Measurements from ENCODE around the gene ARHGAP26. TPM values are rescaled to one million over a fixed set of nuclear protein-coding genes. Genes with fewer than 3 reads are reported as not detected.

ARHGAP26 gene
- total RNA-seq, 4 donors from 2014 or later, result 61.0 to 76.7 (median 61.2) TPM

DNA sequence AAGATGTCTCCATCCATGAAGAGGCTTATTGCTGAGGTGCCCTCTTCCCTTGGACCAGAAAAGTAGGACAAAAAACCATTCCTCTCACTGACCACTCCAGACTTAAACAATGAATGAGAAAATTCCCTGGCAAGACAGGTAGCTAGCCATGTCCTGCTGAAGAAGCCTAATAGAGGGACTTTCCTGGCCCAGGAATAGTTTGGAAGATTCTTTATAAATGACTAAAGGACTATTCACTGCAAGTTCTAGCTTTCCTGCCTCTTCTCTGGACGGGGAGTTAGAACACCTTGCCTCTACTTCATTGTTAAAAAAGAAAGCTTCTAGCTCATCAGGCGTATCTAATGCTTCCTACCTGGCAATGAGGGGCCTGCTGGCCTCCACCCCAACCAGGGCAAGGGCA lies 479.7 kb downstream of the ARHGAP26 start:
- intact Hi-C loops (cut with DNase I; ENCODE audit: low total_unique reads) (no loop called here), in situ Hi-C loops (cut with MboI; ENCODE audit: low pct_ligation_motif_present in 1 of 4, low pct_unique_long_range_greater_than_20kb in 1 of 4, low sequenced_read_pairs in 3 of 4) (no loop called here)
- H3K36me3 ChIP-seq, result no peaks in the 10 kb centered on the region

DNA sequence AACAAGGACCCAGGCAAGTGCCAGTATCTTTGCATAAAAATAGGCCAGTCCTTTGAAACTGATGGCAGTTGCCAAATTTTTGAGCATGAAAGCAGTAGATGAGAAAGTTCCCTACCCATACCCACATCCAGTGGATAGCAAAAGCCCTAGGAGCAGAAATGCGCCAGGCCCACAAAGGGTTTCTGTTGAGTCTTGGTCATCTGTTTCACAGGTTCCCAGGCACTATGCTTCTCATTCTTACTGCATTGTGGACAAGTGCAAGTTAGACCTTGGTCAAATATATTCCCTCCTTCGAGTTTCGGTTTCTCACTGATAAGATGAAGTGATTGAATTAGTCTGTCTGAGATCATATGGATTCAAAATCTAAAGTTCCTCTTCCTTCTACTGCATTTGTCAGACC lies 481.0 kb downstream of the ARHGAP26 start:
- 86 to 91% methylated on average over 3 of the region's 3 CpGs for WGBS, 2 donors (ENCODE audit: low coverage in 1 of 2)
- no peak for TF ChIP-seq POLR2AphosphoS5 (IDR thresholded peaks at IDR 0.05)
- TF ChIP-seq POLR2A (IDR thresholded peaks at IDR 0.05), result no peak
- no peak for TF ChIP-seq EP300 (IDR thresholded peaks at IDR 0.05; ENCODE audit: low read depth)
- no peak overlapping the region for H3K27ac ChIP-seq
- no peaks in the 10 kb centered on the region for H3K27me3 ChIP-seq
- no peaks in the 10 kb centered on the region for H3K36me3 ChIP-seq
- H3K4me3 ChIP-seq, result no peak overlapping the region
- peaks cover 0 to 4% (median 0%) of the 10 kb centered on the region in 4 donors for H3K4me1 ChIP-seq
- intact Hi-C loops (cut with DNase I; ENCODE audit: low total_unique reads), result no loop called here
- H3K9me3 ChIP-seq, result no peaks in the 10 kb centered on the region
- in situ Hi-C loops (cut with MboI; ENCODE audit: low pct_ligation_motif_present in 1 of 4, low pct_unique_long_range_greater_than_20kb in 1 of 4, low sequenced_read_pairs in 3 of 4), result no loop called here
- DNase-seq, result no peak

More for the DNA sequence above, 479.7 kb downstream of the ARHGAP26 start:
- Histone ChIP-seq H3K9me3 (no peaks in the 10 kb centered on the region), H3K27ac (no peak overlapping the region), H3K27me3 (no peaks in the 10 kb centered on the region), H3K4me3 (no peak overlapping the region), H3K4me1 (peaks cover 0 to 4% (median 0%) of the 10 kb centered on the region in 4 donors)
- 79 to 80% methylated on average over 2 of the region's 2 CpGs for WGBS, 2 donors (ENCODE audit: low coverage in 1 of 2)
- TF ChIP-seq POLR2A (IDR thresholded peaks at IDR 0.05) (no peak), POLR2AphosphoS5 (IDR thresholded peaks at IDR 0.05) (no peak), EP300 (IDR thresholded peaks at IDR 0.05; ENCODE audit: low read depth) (no peak)
- TF ChIP-seq, protein P1, sequence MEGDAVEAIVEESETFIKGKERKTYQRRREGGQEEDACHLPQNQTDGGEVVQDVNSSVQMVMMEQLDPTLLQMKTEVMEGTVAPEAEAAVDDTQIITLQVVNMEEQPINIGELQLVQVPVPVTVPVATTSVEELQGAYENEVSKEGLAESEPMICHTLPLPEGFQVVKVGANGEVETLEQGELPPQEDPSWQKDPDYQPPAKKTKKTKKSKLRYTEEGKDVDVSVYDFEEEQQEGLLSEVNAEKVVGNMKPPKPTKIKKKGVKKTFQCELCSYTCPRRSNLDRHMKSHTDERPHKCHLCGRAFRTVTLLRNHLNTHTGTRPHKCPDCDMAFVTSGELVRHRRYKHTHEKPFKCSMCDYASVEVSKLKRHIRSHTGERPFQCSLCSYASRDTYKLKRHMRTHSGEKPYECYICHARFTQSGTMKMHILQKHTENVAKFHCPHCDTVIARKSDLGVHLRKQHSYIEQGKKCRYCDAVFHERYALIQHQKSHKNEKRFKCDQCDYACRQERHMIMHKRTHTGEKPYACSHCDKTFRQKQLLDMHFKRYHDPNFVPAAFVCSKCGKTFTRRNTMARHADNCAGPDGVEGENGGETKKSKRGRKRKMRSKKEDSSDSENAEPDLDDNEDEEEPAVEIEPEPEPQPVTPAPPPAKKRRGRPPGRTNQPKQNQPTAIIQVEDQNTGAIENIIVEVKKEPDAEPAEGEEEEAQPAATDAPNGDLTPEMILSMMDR (IDR thresholded peaks at IDR 0.05), result no peak
- DNase-seq, result no peak

DNA sequence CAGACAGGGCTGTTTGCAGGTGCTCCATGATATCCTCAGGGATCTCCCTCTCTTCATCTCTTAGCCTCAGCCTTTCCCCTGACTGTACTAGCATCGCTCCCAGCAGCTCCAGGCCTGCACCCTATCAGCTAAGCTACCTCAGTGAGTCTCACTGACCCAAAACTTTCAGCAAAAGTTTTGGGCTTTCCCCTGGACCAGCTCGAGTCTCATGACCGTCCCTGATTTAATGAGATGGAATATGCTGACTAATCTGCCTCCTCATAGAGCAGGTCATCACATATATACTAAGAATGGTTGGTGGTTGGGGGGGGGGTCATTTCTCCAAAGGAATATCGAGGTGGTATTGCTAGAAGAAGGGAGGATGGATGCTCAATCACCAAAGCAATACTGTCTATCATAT lies 481.8 kb downstream of the ARHGAP26 start:
- no peak for DNase-seq
- H3K27ac ChIP-seq, result no peak overlapping the region
- no peaks in the 10 kb centered on the region for H3K27me3 ChIP-seq
- H3K4me3 ChIP-seq, result no peak overlapping the region
- H3K4me1 ChIP-seq, result peaks cover 0 to 4% (median 0%) of the 10 kb centered on the region in 4 donors
- 87% methylated on average over 4 of the region's 4 CpGs; no CpG with 5 or more reads in 1 of the 2 donors for WGBS, 2 donors (ENCODE audit: low coverage in 1 of 2)
- TF ChIP-seq POLR2AphosphoS5 (IDR thresholded peaks at IDR 0.05), result no peak
- TF ChIP-seq EP300 (IDR thresholded peaks at IDR 0.05; ENCODE audit: low read depth), result no peak
- TF ChIP-seq, protein P1 (IDR thresholded peaks at IDR 0.05), result no peak
- TF ChIP-seq POLR2A (IDR thresholded peaks at IDR 0.05), result no peak
- in situ Hi-C loops (cut with MboI; ENCODE audit: low pct_ligation_motif_present in 1 of 4, low pct_unique_long_range_greater_than_20kb in 1 of 4, low sequenced_read_pairs in 3 of 4) (no loop called here), intact Hi-C loops (cut with DNase I; ENCODE audit: low total_unique reads) (no loop called here)
- no peaks in the 10 kb centered on the region for H3K9me3 ChIP-seq
- H3K36me3 ChIP-seq, result no peaks in the 10 kb centered on the region

GRCh38 chr5:143254819-143255218 lies 484.6 kb downstream of the ARHGAP26 start:
- no peak for DNase-seq
- TF ChIP-seq POLR2A (IDR thresholded peaks at IDR 0.05) (no peak), EP300 (IDR thresholded peaks at IDR 0.05; ENCODE audit: low read depth) (no peak), POLR2AphosphoS5 (IDR thresholded peaks at IDR 0.05) (no peak)
- TF ChIP-seq, protein P1 (IDR thresholded peaks at IDR 0.05), result no peak
- Histone ChIP-seq H3K4me1 (no peaks in the 10 kb centered on the region), H3K36me3 (no peaks in the 10 kb centered on the region), H3K27ac (no peak overlapping the region), H3K9me3 (no peaks in the 10 kb centered on the region), H3K4me3 (no peak overlapping the region), H3K27me3 (no peaks in the 10 kb centered on the region)
- intact Hi-C loops (cut with DNase I; ENCODE audit: low total_unique reads), result no loop called here
- in situ Hi-C loops (cut with MboI; ENCODE audit: low pct_ligation_motif_present in 1 of 4, low pct_unique_long_range_greater_than_20kb in 1 of 4, low sequenced_read_pairs in 3 of 4), result no loop called here
- 85 to 87% methylated on average over 4 to 7 of the region's 7 CpGs for WGBS, 2 donors (ENCODE audit: low coverage in 1 of 2)
